GM13977 (cell line): ENCODE results near the gene NAP1L5.

Source experiments
- DNase-seq: peaks from one replicate; pipeline ENCODE4 v3.0.0; 2012; ENCODE audit warnings: low spot score
- CTCF ChIP-seq: IDR thresholded peaks from 2 replicates; pipeline ENCODE4 v1.5.1; 2012; ENCODE audit warnings: mild to moderate bottlenecking, control low read depth; ENCODE audit not compliant: insufficient read depth; ENCODE audit errors: extremely low read depth, missing control alignments
- in situ Hi-C: fragments of 300-500 bp; cut with MboI; formaldehyde crosslinking; loops from one replicate; pipeline ENCODE4 v1.12.0; 2022; ENCODE audit warnings: low sequenced_read_pairs, low pct_unique_long_range_greater_than_20kb, mixed read lengths, inconsistent platforms; ENCODE audit not compliant: unreplicated experiment

Gene NAP1L5

GRCh38 chr4:88743696-88744095 lies 46.1 kb upstream of the NAP1L5 start:
- DNase-seq: no peak
- no peak for TF ChIP-seq CTCF
- in situ Hi-C loops: no loop called here

GRCh38 chr4:88742561-88742960 lies 44.9 kb upstream of the NAP1L5 start:
- in situ Hi-C loops: no loop called here
- DNase-seq: no peak
- no peak for TF ChIP-seq CTCF

GRCh38 chr4:88738180-88738579 lies 40.6 kb upstream of the NAP1L5 start:
- TF ChIP-seq CTCF: no peak
- DNase-seq: no peak
- in situ Hi-C loops: no loop called here

GRCh38 chr4:88737307-88737941 lies 39.8 kb upstream of the NAP1L5 start:
- in situ Hi-C loops: no loop called here
- DNase-seq: peak; percentile 50
- TF ChIP-seq CTCF: no peak

GRCh38 chr4:88736264-88736663 lies 38.6 kb upstream of the NAP1L5 start:
- in situ Hi-C loops: no loop called here
- DNase-seq: no peak
- no peak for TF ChIP-seq CTCF

GRCh38 chr4:88735564-88735963 lies 37.9 kb upstream of the NAP1L5 start:
- no peak for TF ChIP-seq CTCF
- DNase-seq: no peak
- in situ Hi-C loops: no loop called here
